ENCODE measurements around the gene MAGI3.
"Not testable (repeated sequence)": the region's sequence is repeated elsewhere in the genome, so short reads cannot be mapped to it uniquely, and the experiment has no call there.

Gene MAGI3

GRCh38 chr1:113401067-113401466 lies 10.8 kb downstream of the MAGI3 start:
- no peak for DNase-seq

DNA sequence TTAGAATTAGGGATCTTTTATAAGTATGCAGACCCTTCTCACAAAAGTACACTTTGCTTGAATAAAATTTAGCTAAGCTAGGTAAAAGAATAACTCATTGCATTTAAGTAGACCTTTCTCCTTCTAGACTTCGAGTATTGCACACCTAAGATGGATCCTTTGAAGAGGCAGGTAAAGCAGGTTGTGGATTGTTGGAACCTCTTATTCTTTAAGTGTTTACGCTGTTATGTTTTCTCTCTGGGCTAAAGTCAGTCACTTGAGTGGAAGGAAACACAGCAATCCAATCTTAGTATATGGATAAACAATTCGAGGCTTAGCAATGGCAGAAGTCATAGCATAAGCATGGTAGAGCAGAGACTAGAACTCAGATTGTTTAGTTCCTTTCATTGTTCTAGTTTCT lies 11.4 kb downstream of the MAGI3 start:
- no peak for DNase-seq

- DNase-seq = no peak
These were observed 12.8 kb downstream of the MAGI3 start for GRCh38 chr1:113403065-113403464.

DNA sequence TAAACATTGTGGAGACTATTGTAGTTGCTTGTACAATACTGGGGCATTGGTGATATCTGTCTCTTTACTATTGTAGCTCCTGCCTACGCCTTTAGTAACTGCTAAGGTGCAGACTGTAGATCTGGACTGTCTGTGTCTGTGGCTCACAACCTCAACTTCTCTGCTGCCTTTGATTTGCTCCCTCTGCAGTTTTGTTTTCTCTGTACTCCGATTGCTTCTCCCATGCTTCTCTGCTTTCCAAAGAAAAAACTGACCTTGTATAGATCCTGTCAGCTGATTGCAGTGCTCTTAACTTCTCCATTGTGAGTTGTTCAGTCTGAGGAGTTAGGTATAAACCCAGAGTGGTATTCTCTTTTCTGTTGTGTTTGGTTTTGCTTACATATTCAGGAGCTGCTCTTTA lies 15.3 kb downstream of the MAGI3 start:
- no peak for DNase-seq

GRCh38 chr1:113406149-113406548 lies 15.8 kb downstream of the MAGI3 start:
- not testable (repeated sequence) for DNase-seq

GRCh38 chr1:113409363-113409762 lies 19.0 kb downstream of the MAGI3 start:
- no peak for DNase-seq

GRCh38 chr1:113412020-113412419 lies 21.7 kb downstream of the MAGI3 start:
- not testable (repeated sequence) for DNase-seq

DNA sequence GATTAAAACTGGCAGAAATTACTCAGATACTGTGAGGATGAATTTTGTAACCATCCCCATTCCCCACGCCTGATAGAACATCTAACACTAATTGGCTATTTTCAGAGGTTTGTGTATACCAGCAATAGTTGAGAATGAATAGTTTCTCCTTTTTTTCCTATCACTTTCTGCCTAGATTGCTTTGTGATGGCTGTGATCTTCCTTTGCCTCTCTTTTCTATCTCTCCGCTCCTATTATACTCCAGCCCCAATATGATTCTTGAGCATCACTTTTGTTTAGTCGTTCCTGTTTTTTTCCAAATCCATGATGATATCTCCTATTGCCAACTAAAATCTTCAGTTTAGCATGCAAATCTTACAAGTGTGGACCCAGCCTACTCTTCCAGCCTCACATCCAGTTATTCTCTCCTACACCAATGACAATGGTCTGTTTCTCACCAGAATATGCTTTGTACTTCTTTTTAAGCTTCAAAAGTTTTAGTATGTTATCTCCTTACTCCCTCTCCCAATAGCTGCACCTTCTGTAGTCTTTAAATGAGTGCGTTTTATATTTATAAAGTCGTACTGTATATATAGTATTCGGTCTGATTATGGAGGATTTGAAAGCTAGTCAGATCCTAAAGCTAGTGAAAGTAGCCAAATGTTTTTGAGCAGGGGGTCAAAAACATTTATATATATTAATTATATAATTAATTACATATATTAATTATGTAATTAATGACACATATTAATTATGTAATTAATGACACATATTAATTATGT lies 25.2 kb downstream of the MAGI3 start:
- DNase-seq = no peak

DNA sequence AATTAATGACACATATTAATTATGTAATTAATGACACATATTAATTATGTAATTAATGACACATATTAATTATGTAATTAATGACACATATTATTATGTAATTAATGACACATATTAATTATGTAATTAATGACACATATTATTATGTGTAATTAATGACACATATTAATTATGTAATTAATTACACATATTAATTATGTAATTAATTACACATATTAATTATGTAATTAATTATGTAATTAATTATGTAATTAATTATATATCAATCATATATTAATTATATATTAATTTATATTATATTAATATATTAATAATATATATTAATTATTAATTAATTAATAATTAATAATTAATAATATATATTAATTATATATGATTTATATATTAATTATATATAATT lies 25.8 kb downstream of the MAGI3 start:
- not testable (repeated sequence) for DNase-seq

GRCh38 chr1:113416496-113416895 lies 26.2 kb downstream of the MAGI3 start:
- DNase-seq = no peak

- DNase-seq = no peak
These were observed 32.2 kb downstream of the MAGI3 start for GRCh38 chr1:113422315-113423068.

- no peak for DNase-seq
These were observed 33.5 kb downstream of the MAGI3 start for GRCh38 chr1:113423826-113424225.

- DNase-seq = no peak
These were observed 39.3 kb downstream of the MAGI3 start for GRCh38 chr1:113429461-113430153.

DNA sequence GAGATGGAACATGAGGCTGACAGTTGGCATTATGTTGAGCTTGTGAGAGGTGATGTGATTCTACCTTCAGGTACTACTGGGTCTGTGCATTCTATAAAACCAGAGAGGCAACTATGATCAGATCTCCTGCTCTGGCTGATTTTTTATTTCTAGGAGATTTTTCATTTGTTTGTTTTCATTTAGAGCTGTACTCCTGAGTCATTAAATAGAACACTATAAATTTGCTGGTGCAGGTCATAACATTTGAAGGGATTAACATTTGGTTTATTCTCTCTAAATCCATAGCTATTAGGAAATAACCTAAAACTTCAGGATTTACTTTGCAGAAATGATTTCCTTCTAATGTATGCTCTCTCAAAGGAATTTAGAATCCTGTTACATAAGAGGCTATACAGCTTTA lies 42.9 kb downstream of the MAGI3 start:
- no peak for DNase-seq

- DNase-seq = no peak
These were observed 44.0 kb downstream of the MAGI3 start for GRCh38 chr1:113434081-113434873.

GRCh38 chr1:113434874-113435175 lies 44.5 kb downstream of the MAGI3 start:
- DNase-seq = no peak

DNA sequence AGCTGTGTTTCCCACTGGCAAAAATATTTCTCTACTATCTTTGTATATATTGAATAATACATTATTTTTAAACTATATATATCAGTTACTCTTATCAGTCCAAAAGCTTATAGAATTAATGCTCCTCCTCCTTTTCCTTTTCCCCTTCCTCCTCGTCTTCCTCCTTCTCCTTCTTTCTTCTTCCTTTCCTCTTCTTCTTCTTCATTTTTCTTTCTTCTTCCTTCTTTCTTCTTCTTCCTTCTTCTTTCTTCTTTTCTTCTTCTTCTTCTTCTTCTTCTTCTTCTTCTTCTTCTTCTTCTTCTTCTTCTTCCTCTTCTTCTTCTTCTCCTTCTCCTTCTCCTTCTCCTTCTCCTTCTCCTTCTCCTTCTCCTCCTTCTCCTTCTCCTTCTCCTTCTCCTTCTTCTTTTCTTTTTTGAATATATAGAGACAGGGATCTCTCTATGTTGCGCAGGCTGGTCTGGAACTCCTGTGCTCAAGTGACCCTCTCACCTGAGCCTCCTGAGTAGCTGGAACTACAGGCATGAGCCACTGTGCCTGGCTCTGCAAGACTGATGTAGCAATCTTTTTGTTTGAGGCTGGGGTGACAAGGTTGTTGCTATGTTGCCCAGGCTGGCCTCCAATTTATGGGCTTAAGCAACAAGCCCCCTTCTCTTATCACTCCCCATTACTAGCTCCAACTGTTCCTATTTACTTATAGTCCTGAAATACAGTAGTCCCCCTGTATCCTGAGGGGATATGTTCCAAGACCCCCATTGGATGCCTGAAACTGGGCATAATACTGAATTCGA lies 47.4 kb downstream of the MAGI3 start:
- DNase-seq = no peak

GRCh38 chr1:113438505-113439276 lies 48.4 kb downstream of the MAGI3 start:
- no peak for DNase-seq

- no peak for DNase-seq
These were observed 49.0 kb downstream of the MAGI3 start for GRCh38 chr1:113439277-113439670.

- no peak for DNase-seq
These were observed 51.8 kb downstream of the MAGI3 start for GRCh38 chr1:113442131-113442530.

DNA sequence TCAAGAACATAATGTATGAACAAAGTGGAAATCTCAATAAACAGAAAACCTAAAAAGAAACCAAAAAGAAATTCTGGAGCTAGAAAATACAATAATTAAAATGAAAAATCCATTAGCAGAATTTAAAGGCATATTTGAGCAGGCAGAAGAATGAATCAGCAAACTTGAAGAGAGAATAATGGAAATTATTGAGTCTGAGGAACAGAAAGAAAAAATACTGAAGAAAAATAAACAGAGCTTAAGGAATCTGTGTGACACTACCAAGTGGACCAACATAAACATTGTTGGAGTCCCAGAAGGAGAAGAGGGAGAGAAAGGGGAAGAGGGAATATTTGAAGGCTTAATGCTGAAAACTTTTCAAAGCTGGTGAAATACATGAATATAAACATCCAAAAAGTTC lies 54.5 kb downstream of the MAGI3 start:
- no peak for DNase-seq

DNA sequence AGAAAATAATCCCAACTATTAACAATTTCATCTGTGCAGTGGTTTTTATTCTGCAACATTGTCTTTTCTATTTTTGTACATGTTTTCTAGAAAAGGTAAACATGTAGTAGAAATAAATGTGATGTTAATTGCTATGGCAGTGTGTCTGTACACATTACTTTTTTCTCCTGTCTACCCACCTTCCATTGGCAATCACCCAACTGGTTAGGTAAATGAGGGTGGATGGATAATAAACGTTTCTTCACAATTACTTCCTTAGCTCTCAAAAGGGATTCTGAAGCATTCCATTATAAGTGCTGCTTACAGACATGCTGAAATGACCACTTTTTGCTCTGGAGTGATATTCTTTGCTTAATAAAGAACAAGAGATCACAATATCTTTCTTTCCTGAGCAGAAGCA lies 61.4 kb downstream of the MAGI3 start:
- no peak for DNase-seq

All from NCI-H2081 treated with DMSO at 0.1 percent for 48 hours (cell line).